ENCODE results near the gene XKR3. TPM values are rescaled to one million over a fixed set of nuclear protein-coding genes. Genes with fewer than 3 reads are reported as not detected.

XKR3 gene
- total and polyA plus RNA-seq, 2 experiments from 2014 or later: not detected

GRCh38 chr22:16815073-16815472 is 10.1 kb downstream of the XKR3 start (continued):
- TF ChIP-seq ZNF462 (CRISPR knock-in tag; IDR thresholded peaks at IDR 0.05) (no peak), CREB1 (CRISPR knock-in tag; IDR thresholded peaks at IDR 0.05; ENCODE audit: low read depth) (no peak), JUNB (IDR thresholded peaks at IDR 0.05; ENCODE audit: unreplicated experiment) (no peak), NANOG (IDR thresholded peaks at IDR 0.05; ENCODE audit: borderline replicate concordance) (no peak), CTCF (conservative IDR thresholded peaks at IDR 0.05; ENCODE audit: low read depth in 2 of 2) (no peak), ETS1 (IDR thresholded peaks at IDR 0.05) (no peak)

Data from GM23338 (cell line).